Cardiac atrium fibroblast (primary cell): ENCODE measurements around the gene SETD4. TPM values are rescaled to one million over a fixed set of nuclear protein-coding genes. Genes with fewer than 3 reads are reported as not detected.

Source experiments
- total RNA-seq: library from RNA; depleted of rRNA; stranded (reverse); fragments of >200 nt; gene quantifications from 2 replicates; pipeline ENCODE4 v1.2.3, GENCODE V29; 2015

SETD4 gene
- total RNA-seq: 8.5 and 9.1 TPM in 2 replicates

GRCh38 chr21:36060159-36060921 is at the start of gene SETD4:
TSS of gene SETD4 (minus strand) at chr21:36060526. CDS start at chr21:36058888, 1,638 bp downstream.

GRCh38 chr21:36069713-36070583 is 9.6 kb upstream of the SETD4 start, which contains the start of gene CBR1:
TSS of gene CBR1 (plus strand) at chr21:36070024. CDS start at chr21:36070116, 92 bp downstream.

Other genes starting within 250 kb of the SETD4 start
- 166 and 171 TPM in 2 replicates for gene CBR1, start 9.5 kb upstream of the SETD4 start, total RNA-seq
- gene CBR3, start 74.6 kb upstream of the SETD4 start, total RNA-seq: 2.9 and 8.1 TPM in 2 replicates
- 2.0 and 2.4 TPM in 2 replicates for gene DOP1B, start 96.3 kb upstream of the SETD4 start, total RNA-seq